Prostate gland (tissue), 2 donors: ENCODE measurements around the gene EEF1AKMT2. TPM values are rescaled to one million over a fixed set of nuclear protein-coding genes. Genes with fewer than 3 reads are reported as not detected.
A peak's percentile ranks its signal among the peaks of the same experiment; 100 is the strongest.

ENCODE experiments used
- DNase-seq: peaks from one replicate; pipeline ENCODE4 v3.0.0-alpha.2; 2019; ENCODE audit warnings: low spot score
- H3K27ac ChIP-seq, 2 donors: fragments of 200-600 bp; sonication (generic); 2 replicates each; pipeline ENCODE4 v1.5.1; 2017 to 2019
- H3K27me3 ChIP-seq: fragments of 200-600 bp; sonication (generic); replicated peaks from 2 replicates; pipeline ENCODE4 v1.5.1; 2019; ENCODE audit not compliant: insufficient read depth
- H3K36me3 ChIP-seq, 2 donors: fragments of 200-600 bp; sonication (generic); 1 replicate in 1 of 2; 2 replicates in 1 of 2; pipeline versions ENCODE4 v1.5.1 to v1.8.1; 2017 to 2019
- H3K4me1 ChIP-seq: fragments of 200-600 bp; sonication (generic); replicated peaks from 2 replicates; pipeline ENCODE4 v1.5.1; 2019
- H3K4me3 ChIP-seq, 2 donors: fragments of 200-600 bp; sonication (generic); 2 replicates each; pipeline ENCODE4 v1.5.1; 2017 to 2019
- H3K9me3 ChIP-seq: fragments of 200-600 bp; sonication (generic); 2 replicates; pipeline ENCODE4 v1.5.1; 2017
- POLR2A ChIP-seq: fragments of 450-650 bp; IDR thresholded peaks from one replicate; pipeline ENCODE4 v1.6.1; 2016; ENCODE audit warnings: antibody characterized with exemption, mild to moderate bottlenecking
- POLR2AphosphoS5 ChIP-seq: sonication (generic); formaldehyde crosslinking; IDR thresholded peaks from one replicate; pipeline ENCODE4 v1.6.1; 2017; ENCODE audit warnings: antibody characterized with exemption
- WGBS: methylation state at CpG from one replicate; pipeline ENCODE4 v1.1.5; 2018; 5-methylcytosine and 5-hydroxymethylcytosine counted together
- intact Hi-C: fragments of 100-400 bp; cut with DNase I; formaldehyde crosslinking; loops from one replicate; pipeline ENCODE4 v1.14.2; 2022
- total RNA-seq, 2 donors: library from RNA; depleted of rRNA; stranded (reverse); fragments of >200 nt; gene quantifications; one replicate each; pipeline ENCODE4 v1.1.0, GENCODE V29; 2016
- TF ChIP-seq, protein P1 (sequence below), 4 experiments: fragments of 200-600 bp in 2 of 4; fragments of 450-650 bp in 2 of 4; sonication (generic) in 2 of 4; IDR thresholded peaks; 1 replicate in 3 of 4; 2 replicates in 1 of 4; pipeline ENCODE4 v1.5.1; 2016 to 2019; ENCODE audit warnings: antibody characterized with exemption in 4 of 4, mild to moderate bottlenecking in 2 of 4, moderate library complexity in 2 of 4

The EEF1AKMT2 gene
- total RNA-seq, result 10 to 100 TPM; 15.7 to 20.5 TPM

DNA sequence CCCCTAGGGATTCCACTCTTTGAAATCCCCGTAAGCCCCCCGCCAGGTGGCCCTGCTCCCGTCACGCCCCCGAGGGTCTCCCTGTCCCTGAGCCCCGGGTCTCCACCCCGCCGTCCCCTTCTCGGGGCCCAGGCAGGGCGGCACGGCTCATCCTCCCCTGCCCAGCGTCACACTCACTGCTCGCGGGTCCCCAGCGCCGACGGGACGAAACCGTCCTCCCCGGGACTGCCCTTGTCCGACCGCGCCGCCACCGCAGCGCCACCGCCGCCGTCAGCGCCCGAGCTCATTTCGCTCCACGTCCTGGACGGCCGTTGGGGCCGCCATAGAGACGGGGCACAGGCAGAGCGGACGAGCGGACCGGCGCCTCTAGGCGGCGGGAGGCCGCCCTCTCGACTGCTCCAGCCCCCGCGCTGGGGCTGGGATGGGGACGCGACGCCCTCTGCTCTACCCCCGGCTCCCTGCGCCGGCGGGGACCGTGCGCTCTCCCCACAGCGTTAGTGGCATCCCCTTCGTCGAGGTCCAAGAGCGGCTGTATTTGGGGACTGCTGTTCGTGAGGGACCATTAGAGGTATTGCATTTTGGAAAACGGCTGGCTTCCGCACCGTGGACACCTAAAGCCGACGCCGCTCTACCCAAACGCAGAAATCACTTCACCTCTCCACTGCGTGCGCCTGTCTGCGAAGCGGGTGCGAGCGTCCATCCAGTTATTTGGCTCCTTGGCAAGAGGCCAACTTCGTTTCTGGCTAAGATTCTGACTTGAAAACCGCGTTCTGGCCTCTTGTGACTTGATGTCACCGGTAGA is at the start of gene EEF1AKMT2:
TSS of gene EEF1AKMT2 (minus strand) at position 341 of the 802 bp plus-strand sequence. CDS start at position 287, 54 bp downstream.
- intact Hi-C loops, result loop anchor here (5.0 kb wide), 1 partner anchor 44 kb away; no protein-coding TSS in a partner anchor
- Histone ChIP-seq H3K4me1 (no peaks in the 10 kb centered on the region), H3K27me3 (no peaks in the 10 kb centered on the region), H3K9me3 (no peaks in the 10 kb centered on the region), H3K36me3 (no peaks in the 10 kb centered on the region), H3K4me3 (peak within 1 kb of the TSS; percentile 78 to 97), H3K27ac (peak within 1 kb of the TSS; percentile 81 to 85)
- TF ChIP-seq POLR2AphosphoS5 (peak; percentile 39), POLR2A (peak; percentile 41)
- TF ChIP-seq, protein P1, sequence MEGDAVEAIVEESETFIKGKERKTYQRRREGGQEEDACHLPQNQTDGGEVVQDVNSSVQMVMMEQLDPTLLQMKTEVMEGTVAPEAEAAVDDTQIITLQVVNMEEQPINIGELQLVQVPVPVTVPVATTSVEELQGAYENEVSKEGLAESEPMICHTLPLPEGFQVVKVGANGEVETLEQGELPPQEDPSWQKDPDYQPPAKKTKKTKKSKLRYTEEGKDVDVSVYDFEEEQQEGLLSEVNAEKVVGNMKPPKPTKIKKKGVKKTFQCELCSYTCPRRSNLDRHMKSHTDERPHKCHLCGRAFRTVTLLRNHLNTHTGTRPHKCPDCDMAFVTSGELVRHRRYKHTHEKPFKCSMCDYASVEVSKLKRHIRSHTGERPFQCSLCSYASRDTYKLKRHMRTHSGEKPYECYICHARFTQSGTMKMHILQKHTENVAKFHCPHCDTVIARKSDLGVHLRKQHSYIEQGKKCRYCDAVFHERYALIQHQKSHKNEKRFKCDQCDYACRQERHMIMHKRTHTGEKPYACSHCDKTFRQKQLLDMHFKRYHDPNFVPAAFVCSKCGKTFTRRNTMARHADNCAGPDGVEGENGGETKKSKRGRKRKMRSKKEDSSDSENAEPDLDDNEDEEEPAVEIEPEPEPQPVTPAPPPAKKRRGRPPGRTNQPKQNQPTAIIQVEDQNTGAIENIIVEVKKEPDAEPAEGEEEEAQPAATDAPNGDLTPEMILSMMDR (IDR thresholded peaks at IDR 0.05), result peak; percentile 48 to 73 (median 60)
- peak; percentile 75 for DNase-seq
- under 1% methylated on average over 44 of the region's 79 CpGs for WGBS

DNA sequence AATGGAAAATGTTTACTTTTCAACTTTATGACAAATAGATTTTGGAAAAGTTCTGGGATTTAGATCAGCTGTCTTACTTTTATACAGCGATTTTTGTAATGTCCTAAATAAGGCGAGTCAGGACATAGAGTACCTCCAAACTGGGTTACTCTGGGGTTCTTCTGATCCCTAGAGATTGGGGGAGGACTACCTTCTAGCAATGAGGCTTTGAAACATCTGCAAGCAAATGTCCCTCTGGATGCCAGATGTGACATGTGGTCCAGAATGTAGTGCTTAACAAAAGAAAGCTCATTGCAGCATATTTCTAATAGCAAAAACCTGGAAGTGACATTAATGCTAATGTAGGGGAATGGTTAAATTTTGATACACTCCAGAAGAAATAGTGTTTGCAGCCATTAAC is 46.0 kb upstream of the EEF1AKMT2 start:
- no peaks in the 10 kb centered on the region for H3K27me3 ChIP-seq
- TF ChIP-seq POLR2A, result no peak
- TF ChIP-seq, protein P1 (IDR thresholded peaks at IDR 0.05), result no peak
- no peak for TF ChIP-seq POLR2AphosphoS5
- DNase-seq, result no peak
- intact Hi-C loops, result no loop called here
- H3K9me3 ChIP-seq, result no peaks in the 10 kb centered on the region
- no peak overlapping the region for H3K27ac ChIP-seq
- no peak overlapping the region for H3K4me3 ChIP-seq
- WGBS, result 73% methylated on average over 2 of the region's 2 CpGs
- H3K4me1 ChIP-seq, result no peaks in the 10 kb centered on the region
- peaks cover 0 to 6% of the 10 kb centered on the region in 2 donors for H3K36me3 ChIP-seq

DNA sequence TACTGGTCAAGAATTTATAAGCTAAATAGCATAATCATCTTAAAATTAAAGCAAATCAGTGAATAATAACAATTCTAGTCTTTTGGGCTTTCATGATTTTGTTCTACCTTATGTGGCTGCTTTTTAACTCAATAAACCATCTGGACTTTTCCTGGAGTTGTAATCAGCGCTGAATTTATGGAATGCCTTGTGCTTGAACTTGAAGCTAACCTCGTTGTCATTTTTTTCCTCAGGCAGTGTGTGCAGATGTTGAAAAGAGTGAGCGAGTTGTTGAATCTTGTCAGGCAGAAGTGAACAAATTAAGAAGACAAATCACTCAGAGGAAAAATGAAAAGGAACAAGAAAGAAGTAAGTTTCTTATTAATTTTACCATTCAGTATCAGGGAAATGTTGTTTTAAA is 39.4 kb upstream of the EEF1AKMT2 start:
- WGBS, result 47% methylated on average over 3 of the region's 3 CpGs
- no peak for DNase-seq
- Histone ChIP-seq H3K4me1 (no peaks in the 10 kb centered on the region), H3K27me3 (no peaks in the 10 kb centered on the region), H3K4me3 (no peak overlapping the region), H3K36me3 (peaks cover 0 to 6% of the 10 kb centered on the region in 2 donors), H3K27ac (no peak overlapping the region), H3K9me3 (no peaks in the 10 kb centered on the region)
- intact Hi-C loops, result no loop called here
- no peak for TF ChIP-seq POLR2A
- TF ChIP-seq, protein P1 (IDR thresholded peaks at IDR 0.05), result no peak
- no peak for TF ChIP-seq POLR2AphosphoS5

DNA sequence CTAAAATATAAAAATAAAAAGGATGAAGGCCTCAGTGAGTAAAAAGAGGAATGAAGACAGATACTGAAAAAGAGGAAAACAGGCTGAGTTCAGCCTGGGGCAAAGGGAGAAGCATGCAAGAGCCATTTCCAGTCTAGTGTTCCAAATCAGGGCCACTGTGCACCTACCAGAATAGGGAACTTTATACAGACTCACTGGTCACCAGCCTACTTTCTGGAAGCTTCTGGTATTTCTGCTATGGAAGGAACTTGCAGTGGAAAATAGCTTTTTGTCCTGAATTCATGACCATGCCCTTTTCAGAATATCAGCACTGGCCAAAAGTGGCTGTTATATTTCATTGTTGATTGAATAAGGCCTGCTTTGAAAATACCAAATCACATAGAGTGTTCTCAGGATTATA is 38.8 kb upstream of the EEF1AKMT2 start:
- Histone ChIP-seq H3K4me1 (no peaks in the 10 kb centered on the region), H3K36me3 (peaks cover 0 to 6% of the 10 kb centered on the region in 2 donors), H3K9me3 (no peaks in the 10 kb centered on the region), H3K27me3 (no peaks in the 10 kb centered on the region), H3K27ac (no peak overlapping the region), H3K4me3 (no peak overlapping the region)
- no peak for DNase-seq
- intact Hi-C loops, result no loop called here
- TF ChIP-seq, protein P1 (IDR thresholded peaks at IDR 0.05), result no peak
- TF ChIP-seq POLR2A (no peak), POLR2AphosphoS5 (no peak)
